SK-N-SH (cell line): ENCODE measurements around the gene ZMAT5. TPM values are rescaled to one million over a fixed set of nuclear protein-coding genes. Genes with fewer than 3 reads are reported as not detected.

Experiments used
- CTCF ChIA-PET: fragments of 300-600, 350-600 bp; formaldehyde crosslinking; extraction: SDS; loops from one replicate; lab custom pipeline; 2021; lab: Yijun Ruan, JAX
- POLR2A ChIA-PET: fragments of 350-600 bp; sonication (Branson Sonifier 250); formaldehyde crosslinking; extraction: SDS; loops from one replicate; lab custom pipeline; 2020; ENCODE audit warnings: antibody characterized with exemption, inconsistent platforms; lab: Yijun Ruan, JAX
- DNase-seq: peaks from one replicate; pipeline ENCODE4 v3.0.0; 2012
- H2AFZ ChIP-seq: fragments of 200-600 bp; sonication (generic); 2 replicates; pipeline ENCODE4 v1.8.1; 2016; ENCODE audit warnings: antibody characterized with exemption, mild to moderate bottlenecking, low read depth
- H3F3A ChIP-seq: fragments of 200-600 bp; sonication (generic); replicated peaks from 2 replicates; pipeline ENCODE3; 2016; ENCODE audit warnings: antibody characterized with exemption, mild to moderate bottlenecking; ENCODE audit not compliant: insufficient read depth
- H3K27ac ChIP-seq, 2 experiments: fragments of 200-500 bp in 1 of 2; fragments of 200-600 bp in 1 of 2; sonication (Bioruptor generic) in 1 of 2; sonication (generic), shearing (Covaris generic) in 1 of 2; 2 replicates each; pipeline versions ENCODE4 v1.5.1 to v1.6.1; 2014 to 2016; ENCODE audit warnings: low read depth in 2 of 2, inconsistent platforms in 1 of 2, low read length in 1 of 2, mild to moderate bottlenecking in 1 of 2, mixed read lengths in 1 of 2
- H3K27me3 ChIP-seq: fragments of 200-600 bp; sonication (generic), shearing (Covaris generic); 2 replicates; pipeline ENCODE4 v1.6.1; 2016; ENCODE audit warnings: mixed run types; ENCODE audit not compliant: insufficient read depth
- H3K36me3 ChIP-seq, 2 experiments: fragments of 200-500 bp in 1 of 2; fragments of 200-600 bp in 1 of 2; sonication (Bioruptor generic) in 1 of 2; sonication (generic) in 1 of 2; replicated peaks in 1 of 2; 2 replicates each; pipeline versions ENCODE3 to v1.5.1; 2014 to 2016; ENCODE audit warnings: low read length in 1 of 2, mild to moderate bottlenecking in 1 of 2; ENCODE audit not compliant: insufficient read depth in 2 of 2, control insufficient read depth in 1 of 2
- H3K4me1 ChIP-seq, 2 experiments: fragments of 200-500 bp in 1 of 2; fragments of 200-600 bp in 1 of 2; sonication (Bioruptor generic) in 1 of 2; sonication (generic), shearing (Covaris generic) in 1 of 2; 2 replicates each; pipeline versions ENCODE4 v1.5.1 to v1.6.1; 2014 to 2016; ENCODE audit warnings: low read depth in 1 of 2, low read length in 1 of 2, mixed run types in 1 of 2; ENCODE audit not compliant: insufficient read depth in 2 of 2, control insufficient read depth in 1 of 2
- H3K4me2 ChIP-seq: fragments of 200-600 bp; sonication (generic), shearing (Covaris generic); 2 replicates; pipeline ENCODE4 v1.6.1; 2017; ENCODE audit warnings: mixed run types
- H3K4me3 ChIP-seq, 2 experiments: fragments of 200-500 bp in 1 of 2; fragments of 200-600 bp in 1 of 2; sonication (Bioruptor generic) in 1 of 2; sonication (generic), shearing (Covaris generic) in 1 of 2; 2 replicates each; pipeline versions ENCODE4 v1.5.1 to v1.8.1; 2014 to 2016; ENCODE audit warnings: low read depth in 2 of 2, inconsistent platforms in 1 of 2, low read length in 1 of 2, mild to moderate bottlenecking in 1 of 2, mixed read lengths in 1 of 2, moderate library complexity in 1 of 2
- H3K79me2 ChIP-seq: fragments of 200-600 bp; sonication (generic); 2 replicates; pipeline ENCODE4 v1.8.1; 2017; ENCODE audit warnings: mild to moderate bottlenecking; ENCODE audit not compliant: insufficient read depth
- H3K9ac ChIP-seq: fragments of 200-600 bp; sonication (generic); 2 replicates; pipeline ENCODE4 v1.6.1; 2017; ENCODE audit warnings: mixed run types
- H3K9me2 ChIP-seq: fragments of 200-600 bp; sonication (generic); 2 replicates; pipeline ENCODE4 v1.6.1; 2017; ENCODE audit warnings: mixed run types
- H3K9me3 ChIP-seq: fragments of 200-600 bp; sonication (generic); 2 replicates; pipeline ENCODE4 v1.6.1; 2017; ENCODE audit warnings: mixed run types, mild to moderate bottlenecking, moderate library complexity
- H4K20me1 ChIP-seq: fragments of 200-600 bp; sonication (generic); 2 replicates; pipeline ENCODE4 v1.6.1; 2017; ENCODE audit warnings: mild to moderate bottlenecking, mixed run types; ENCODE audit not compliant: insufficient read depth
- CHD2 ChIP-seq: fragments of 150-350 bp; IDR thresholded peaks from 2 replicates; pipeline ENCODE4 v1.6.1; 2018; ENCODE audit warnings: low read length; ENCODE audit not compliant: partially characterized antibody
- CTCF ChIP-seq: fragments of 200-600 bp; sonication (generic); IDR thresholded peaks from 2 replicates; pipeline ENCODE4 v1.6.1; 2017; ENCODE audit warnings: antibody characterized with exemption, mild to moderate bottlenecking, moderate library complexity
- ELF1 ChIP-seq: IDR thresholded peaks from 2 replicates; pipeline ENCODE4 v1.4.0; 2012
- EP300 ChIP-seq, 2 experiments: IDR thresholded peaks; 2 replicates each; pipeline versions ENCODE4 v1.4.0 to v1.6.1; 2012; ENCODE audit warnings: borderline replicate concordance in 1 of 2, low read depth in 1 of 2, low read length in 1 of 2
- EZH2phosphoT487 ChIP-seq: fragments of 200-600 bp; sonication (generic); IDR thresholded peaks from 2 replicates; pipeline ENCODE4 v1.6.1; 2017; ENCODE audit warnings: low read depth, mixed run types, mild to moderate bottlenecking, antibody characterized with exemption, moderate library complexity, borderline replicate concordance
- FOSL2 ChIP-seq: IDR thresholded peaks from 2 replicates; pipeline ENCODE4 v1.4.0; 2012; ENCODE audit warnings: low read depth, mild to moderate bottlenecking, moderate library complexity, borderline replicate concordance
- FOXJ3 ChIP-seq: sonication (generic); formaldehyde crosslinking; IDR thresholded peaks from 2 replicates; pipeline ENCODE4 v1.5.1; 2020; ENCODE audit warnings: mild to moderate bottlenecking, missing genetic modification reagents
- FOXM1 ChIP-seq: IDR thresholded peaks from 2 replicates; pipeline ENCODE4 v1.4.0; 2012; ENCODE audit warnings: low read depth, mild to moderate bottlenecking
- GABPA ChIP-seq: IDR thresholded peaks from 2 replicates; pipeline ENCODE4 v1.4.0; 2012; ENCODE audit warnings: low read depth, mild to moderate bottlenecking
- IRF3 ChIP-seq: fragments of 150-350 bp; IDR thresholded peaks from 2 replicates; pipeline ENCODE4 v1.6.1; 2016; ENCODE audit warnings: mild to moderate bottlenecking, low read depth, low read length
- JUND ChIP-seq: IDR thresholded peaks from 2 replicates; pipeline ENCODE4 v1.4.0; 2012
- MAX ChIP-seq: IDR thresholded peaks from 2 replicates; pipeline ENCODE4 v1.4.0; 2012; ENCODE audit warnings: low read depth
- MEF2A ChIP-seq: IDR thresholded peaks from 2 replicates; pipeline ENCODE4 v1.4.0; 2012; ENCODE audit warnings: low read depth, borderline replicate concordance
- PBX3 ChIP-seq: IDR thresholded peaks from 2 replicates; pipeline ENCODE4; 2012
- RAD21 ChIP-seq: IDR thresholded peaks from 2 replicates; pipeline ENCODE4 v1.6.1; 2012; ENCODE audit warnings: mild to moderate bottlenecking, low read length
- RFX5 ChIP-seq: IDR thresholded peaks from 2 replicates; pipeline ENCODE4 v1.6.1; 2012; ENCODE audit warnings: mild to moderate bottlenecking, improper control_type of control experiment, low read length
- RXRA ChIP-seq: IDR thresholded peaks from 2 replicates; pipeline ENCODE4 v1.4.0; 2012; ENCODE audit warnings: low read depth, mild to moderate bottlenecking, borderline replicate concordance
- SIN3A ChIP-seq: IDR thresholded peaks from 2 replicates; pipeline ENCODE4 v1.6.1; 2012; ENCODE audit warnings: low read depth, mild to moderate bottlenecking, low read length, moderate library complexity, borderline replicate concordance
- SMC3 ChIP-seq: IDR thresholded peaks from 2 replicates; pipeline ENCODE4 v1.6.1; 2012; ENCODE audit warnings: low read depth, low read length, improper control_type of control experiment
- TAF1 ChIP-seq: IDR thresholded peaks from 2 replicates; pipeline ENCODE4 v1.6.1; 2012; ENCODE audit warnings: low read depth, mild to moderate bottlenecking, low read length, moderate library complexity, borderline replicate concordance
- TEAD4 ChIP-seq: IDR thresholded peaks from 2 replicates; pipeline ENCODE4 v1.4.0; 2012; ENCODE audit warnings: mild to moderate bottlenecking, borderline replicate concordance; ENCODE audit not compliant: insufficient read depth
- USF1 ChIP-seq: IDR thresholded peaks from 2 replicates; pipeline ENCODE4 v1.4.0; 2012; ENCODE audit warnings: low read depth, borderline replicate concordance
- USF2 ChIP-seq: fragments of 150-350 bp; IDR thresholded peaks from 2 replicates; pipeline ENCODE4 v1.6.1; 2017; ENCODE audit warnings: antibody characterized with exemption, low read length, low read depth, borderline replicate concordance
- YY1 ChIP-seq: IDR thresholded peaks from 2 replicates; pipeline ENCODE4 v1.4.0; 2012; ENCODE audit warnings: low read depth, mild to moderate bottlenecking
- ZBTB33 ChIP-seq: IDR thresholded peaks from 2 replicates; pipeline ENCODE4 v1.4.0; 2012; ENCODE audit warnings: low read depth, borderline replicate concordance
- WGBS: methylation state at CpG from one replicate; pipeline ENCODE4 v1.1.6; 2017; ENCODE audit warnings: low lambda C conversion rate; 5-methylcytosine and 5-hydroxymethylcytosine counted together
- polyA plus RNA-seq, 3 experiments: library from polyadenylated mRNA; depleted of rRNA; stranded (reverse); fragments of >200 nt; gene quantifications; 2 replicates each; pipeline ENCODE4 v1.2.3, GENCODE V29; 2012

ZMAT5 gene
- polyA plus RNA-seq (2012; rRNA removed) = 33.5 and 35.0 TPM in 2 replicates
- 15.9 and 25.0 TPM in 2 replicates for polyA plus RNA-seq (2012; cell fraction: cytosol; rRNA removed)
- 16.8 and 18.9 TPM in 2 replicates for polyA plus RNA-seq (2012; cell fraction: nucleus; rRNA removed)

- Histone ChIP-seq H2AFZ (peak within 1 kb of the TSS; percentile 80), H3F3A (peaks cover 5% of the 10 kb centered on the region), H3K4me2 (peak within 1 kb of the TSS; percentile 92), H3K9me3 (no peaks in the 10 kb centered on the region), H3K4me3 (peak within 1 kb of the TSS; percentile 84 to 89), H4K20me1 (no peaks in the 10 kb centered on the region), H3K36me3 (peaks cover 10 to 25% of the 10 kb centered on the region in 2 experiments), H3K4me1 (peaks cover 0 to 15% of the 10 kb centered on the region in 2 experiments; a peak in 2 of 4 replicates), H3K9me2 (no peaks in the 10 kb centered on the region), H3K27ac (peak within 1 kb of the TSS; percentile 73 to 88), H3K27me3 (no peaks in the 10 kb centered on the region), H3K79me2 (peaks cover 47% of the 10 kb centered on the region), H3K9ac (peak within 1 kb of the TSS; percentile 91)
- DNase-seq = peak; percentile 95
- ChIA-PET CTCF (interaction anchor here (1.1 to 1.4 kb wide), 4 partner anchors 24 to 238 kb away, joined by 3 to 6 read pairs (median 4); no protein-coding TSS in a partner anchor), POLR2A (interaction anchor here (0.6 to 1.2 kb wide), 6 partner anchors 15 to 192 kb away, joined by 3 to 4 read pairs (median 3); partner anchors contain the start of gene ASCC2)
- WGBS = 0% methylated on average over 22 of the region's 32 CpGs
- TF ChIP-seq PBX3 (no peak), SMC3 (0 out of 2 replicates have a peak, but pooled peaks have one; percentile 9), CHD2 (peak; percentile 86), MAX (peak; percentile 53), USF2 (no peak), USF1 (no peak), EP300 (IDR thresholded peaks at IDR 0.05; ENCODE audit: borderline replicate concordance in 1 of 2, low read depth in 1 of 2, low read length in 1 of 2) (no peak), FOSL2 (no peak), SIN3A (0 out of 2 replicates have a peak, but pooled peaks have one; percentile 37), TEAD4 (no peak), ELF1 (peak; percentile 52; the same call in 1 of the 2 replicates), JUND (no peak), ZBTB33 (no peak), TAF1 (peak; percentile 65), FOXM1 (no peak), RAD21 (peak; percentile 22; the same call in 1 of the 2 replicates), IRF3 (no peak), FOXJ3 (no peak), GABPA (peak; percentile 13; the same call in 1 of the 2 replicates), CTCF (no peak), RFX5 (no peak), YY1 (no peak), MEF2A (no peak), EZH2phosphoT487 (no peak), RXRA (no peak)
Observed at GRCh38 chr22:29766632-29767170, at the start of gene ZMAT5. Gene ZMAT5, minus strand, starts transcription at chr22:29767007. Its CDS starts 18,463 bp downstream, at chr22:29748544.
